Smooth muscle cell of the umbilical artery (primary cell): Measurements from ENCODE around the gene WNT7B. TPM values are rescaled to one million over a fixed set of nuclear protein-coding genes. Genes with fewer than 3 reads are reported as not detected.

Source experiments
- total RNA-seq: library from RNA; depleted of rRNA; stranded (reverse); fragments of >200 nt; gene quantifications from 2 replicates; pipeline ENCODE4 v1.2.3, GENCODE V29; 2014

Gene WNT7B
- under 0.01 and 2.4 TPM in 2 replicates for total RNA-seq

GRCh38 chr22:45977003-45977411, at the start of gene WNT7B:
Gene WNT7B (minus strand): TSS chr22:45977162. CDS start chr22:45976754, 408 bp downstream.

Other genes with a start within 250 kb of the WNT7B start
- 16.6 and 17.7 TPM in 2 replicates for gene PPARA, start 173.4 kb upstream of the WNT7B start, total RNA-seq